Activated CD8-positive, alpha-beta T cell treated with anti-CD3 and anti-CD28 coated beads for 36 hours (primary cell): ENCODE data around the gene RPS6KA2. TPM values are rescaled to one million over a fixed set of nuclear protein-coding genes. Genes with fewer than 3 reads are reported as not detected.
A peak's percentile ranks its signal among the peaks of the same experiment; 100 is the strongest.

ENCODE experiments used
- ATAC-seq: fragments of 200-7000 bp; cut with Tn5 transposase; one replicate; pipeline ENCODE4 v1.10.0; 2021; ENCODE audit warnings: mild to moderate bottlenecking, moderate library complexity
- CTCF ChIA-PET: fragments of 350-600 bp; sonication (Branson Sonifier 250); formaldehyde crosslinking; loops from one replicate; lab custom pipeline; 2021; ENCODE audit warnings: antibody characterized with exemption; lab: Charles Lee
- POLR2A ChIA-PET: fragments of 350-600 bp; sonication (Branson Sonifier 250); formaldehyde crosslinking; loops from one replicate; lab custom pipeline; 2021; ENCODE audit warnings: antibody characterized with exemption; lab: Charles Lee
- DNase-seq: peaks from one replicate; pipeline ENCODE4 v3.0.0-alpha.2; 2020
- H3K27ac Mint-ChIP-seq: one replicate; pipeline ENCODE4 v1.8.0; 2021; ENCODE audit warnings: mild to moderate bottlenecking, mixed read lengths
- H3K27me3 Mint-ChIP-seq: one replicate; pipeline ENCODE4 v1.8.0; 2021; ENCODE audit warnings: mixed read lengths
- H3K36me3 Mint-ChIP-seq: one replicate; pipeline ENCODE4 v1.8.0; 2021; ENCODE audit warnings: low read depth, mixed read lengths
- H3K4me1 Mint-ChIP-seq: one replicate; pipeline ENCODE4 v1.8.0; 2021; ENCODE audit warnings: low read depth, mixed read lengths
- H3K4me3 Mint-ChIP-seq: one replicate; pipeline ENCODE4 v1.8.0; 2021; ENCODE audit warnings: mild to moderate bottlenecking, moderate library complexity, mixed read lengths
- H3K9me3 Mint-ChIP-seq: one replicate; pipeline ENCODE4 v1.8.0; 2021; ENCODE audit warnings: mixed read lengths
- CTCF ChIP-seq: fragments of 200-600 bp; IDR thresholded peaks from one replicate; pipeline ENCODE4 v1.8.0; 2022; ENCODE audit warnings: antibody characterized with exemption, mild to moderate bottlenecking
- intact Hi-C: fragments of 100-400 bp; cut with micrococcal nuclease; formaldehyde crosslinking; loops from one replicate; pipeline ENCODE4 v1.10.0; 2022
- total RNA-seq, 2 experiments: library from RNA; stranded (reverse); gene quantifications; one replicate each; pipeline ENCODE4 v1.2.3, GENCODE V29; 2021

Gene RPS6KA2
- total RNA-seq, 2 experiments from 2014 or later, result 5.8 TPM

- H3K9me3 Mint-ChIP-seq, result peaks cover 11% of the 10 kb centered on the region
- peak overlapping the region; percentile 55 for H3K27ac Mint-ChIP-seq
- intact Hi-C loops, result no loop called here
- H3K36me3 Mint-ChIP-seq, result peaks cover 16% of the 10 kb centered on the region
- ChIA-PET POLR2A (no interaction called here), CTCF (no interaction called here)
- no peak overlapping the region for H3K4me3 Mint-ChIP-seq
- ATAC-seq, result peak; percentile 49
- DNase-seq, result peak; percentile 76
- H3K4me1 Mint-ChIP-seq, result peaks cover 91% of the 10 kb centered on the region
- TF ChIP-seq CTCF, result no peak
- no peaks in the 10 kb centered on the region for H3K27me3 Mint-ChIP-seq
Measured at GRCh38 chr6:166415306-166415705, 211.7 kb downstream of the RPS6KA2 start.

GRCh38 chr6:166413491-166413951 is 213.5 kb downstream of the RPS6KA2 start:
- ChIA-PET CTCF (interaction anchor here (0.8 to 1.3 kb wide), 2 partner anchors 13 to 100 kb away, joined by 3 to 5 read pairs; no protein-coding TSS in a partner anchor), POLR2A (no interaction called here)
- H3K4me3 Mint-ChIP-seq, result no peak overlapping the region
- intact Hi-C loops, result no loop called here
- H3K4me1 Mint-ChIP-seq, result peaks cover 80% of the 10 kb centered on the region
- H3K36me3 Mint-ChIP-seq, result peaks cover 16% of the 10 kb centered on the region
- H3K27ac Mint-ChIP-seq, result peak overlapping the region; percentile 13
- H3K27me3 Mint-ChIP-seq, result no peaks in the 10 kb centered on the region
- peak; percentile 52 for DNase-seq
- TF ChIP-seq CTCF, result no peak
- peak; percentile 2 for ATAC-seq
- peaks cover 11% of the 10 kb centered on the region for H3K9me3 Mint-ChIP-seq

GRCh38 chr6:166412911-166413384 is 214.1 kb downstream of the RPS6KA2 start:
- CTCF ChIA-PET, result interaction anchor here (1.3 kb wide), 1 partner anchor 12 kb away, joined by 5 read pairs; no protein-coding TSS in a partner anchor

GRCh38 chr6:166412156-166412910 is 214.7 kb downstream of the RPS6KA2 start:
- no peak for TF ChIP-seq CTCF
- intact Hi-C loops, result no loop called here
- DNase-seq (no peak), ATAC-seq (no peak)
- H3K27ac Mint-ChIP-seq, result peak overlapping the region; percentile 3
- peaks cover 16% of the 10 kb centered on the region for H3K36me3 Mint-ChIP-seq
- H3K27me3 Mint-ChIP-seq, result no peaks in the 10 kb centered on the region
- ChIA-PET CTCF (interaction anchor here (1.1 to 3.8 kb wide), 4 partner anchors 12 to 138 kb away, joined by 3 to 24 read pairs (median 8); no protein-coding TSS in a partner anchor), POLR2A (no interaction called here)
- H3K4me3 Mint-ChIP-seq, result no peak overlapping the region
- H3K9me3 Mint-ChIP-seq, result peaks cover 11% of the 10 kb centered on the region
- H3K4me1 Mint-ChIP-seq, result peaks cover 69% of the 10 kb centered on the region

More at GRCh38 chr6:166412911-166413384, 214.1 kb downstream of the RPS6KA2 start:
- POLR2A ChIA-PET, result no interaction called here
- no peaks in the 10 kb centered on the region for H3K27me3 Mint-ChIP-seq
- H3K4me3 Mint-ChIP-seq, result no peak overlapping the region
- H3K27ac Mint-ChIP-seq, result peak overlapping the region; percentile 13
- peaks cover 11% of the 10 kb centered on the region for H3K9me3 Mint-ChIP-seq
- DNase-seq (no peak), ATAC-seq (no peak)
- peaks cover 74% of the 10 kb centered on the region for H3K4me1 Mint-ChIP-seq
- intact Hi-C loops, result no loop called here
- TF ChIP-seq CTCF, result no peak
- peaks cover 16% of the 10 kb centered on the region for H3K36me3 Mint-ChIP-seq

- peak overlapping the region; percentile 1 for H3K4me3 Mint-ChIP-seq
- H3K36me3 Mint-ChIP-seq, result peaks cover 13% of the 10 kb centered on the region
- peak overlapping the region; percentile 3 for H3K27ac Mint-ChIP-seq
- no peak for TF ChIP-seq CTCF
- POLR2A ChIA-PET, result no interaction called here
- peak; percentile 53 for DNase-seq
- H3K9me3 Mint-ChIP-seq, result peaks cover 10% of the 10 kb centered on the region
- intact Hi-C loops, result no loop called here
- peak; percentile 64 for ATAC-seq
- no peaks in the 10 kb centered on the region for H3K27me3 Mint-ChIP-seq
- peaks cover 63% of the 10 kb centered on the region for H3K4me1 Mint-ChIP-seq
- CTCF ChIA-PET, result interaction anchor here (1.1 to 3.8 kb wide), 4 partner anchors 11 to 137 kb away, joined by 3 to 24 read pairs (median 8); no protein-coding TSS in a partner anchor
Measured at GRCh38 chr6:166411721-166412151, 215.3 kb downstream of the RPS6KA2 start.
